DMS153 (cell line): ENCODE results near the gene COBL.
A peak's percentile ranks its signal among the peaks of the same experiment; 100 is the strongest.

Experiments used
- DNase-seq: peaks from one replicate; lab custom pipeline; 2025; lab: John Stamatoyannopoulos, UW

COBL gene

GRCh38 chr7:51255036-51255435 is 61.6 kb downstream of the COBL start:
- DNase-seq: no peak

- DNase-seq: peak; percentile 48
These were observed 63.5 kb downstream of the COBL start for GRCh38 chr7:51253157-51253556.

GRCh38 chr7:51251290-51251689 is 65.3 kb downstream of the COBL start:
- DNase-seq: no peak

- no peak for DNase-seq
These were observed 66.1 kb downstream of the COBL start for GRCh38 chr7:51250512-51250911.

GRCh38 chr7:51249991-51250390 is 66.6 kb downstream of the COBL start:
- DNase-seq: no peak

GRCh38 chr7:51249187-51249945 is 67.2 kb downstream of the COBL start:
- no peak for DNase-seq

- DNase-seq: no peak
These were observed 70.1 kb downstream of the COBL start for GRCh38 chr7:51246258-51247245.

GRCh38 chr7:51244885-51245284 is 71.7 kb downstream of the COBL start:
- no peak for DNase-seq

- no peak for DNase-seq
These were observed 72.6 kb downstream of the COBL start for GRCh38 chr7:51244053-51244452.

- no peak for DNase-seq
These were observed 73.0 kb downstream of the COBL start for GRCh38 chr7:51243631-51244030.

- DNase-seq: no peak
These were observed 73.6 kb downstream of the COBL start for GRCh38 chr7:51242881-51243518.

GRCh38 chr7:51242007-51242691 is 74.5 kb downstream of the COBL start:
- DNase-seq: no peak

GRCh38 chr7:51240868-51241267 is 75.7 kb downstream of the COBL start:
- no peak for DNase-seq

- no peak for DNase-seq
These were observed 76.9 kb downstream of the COBL start for GRCh38 chr7:51239691-51240090.

GRCh38 chr7:51238981-51239495 is 77.6 kb downstream of the COBL start:
- DNase-seq: no peak

GRCh38 chr7:51237446-51238133 is 79.0 kb downstream of the COBL start:
- peak; percentile 29 for DNase-seq

GRCh38 chr7:51236470-51237132 is 80.0 kb downstream of the COBL start:
- no peak for DNase-seq

GRCh38 chr7:51235593-51236313 is 80.9 kb downstream of the COBL start:
- no peak for DNase-seq

- no peak for DNase-seq
These were observed 81.8 kb downstream of the COBL start for GRCh38 chr7:51234609-51235308.
